ENCODE measurements around the gene C1orf198. TPM values are rescaled to one million over a fixed set of nuclear protein-coding genes. Genes with fewer than 3 reads are reported as not detected.

Gene C1orf198
- total and polyA plus RNA-seq, 2 experiments from 2014 or later, result 54.7 to 67.6 TPM

DNA sequence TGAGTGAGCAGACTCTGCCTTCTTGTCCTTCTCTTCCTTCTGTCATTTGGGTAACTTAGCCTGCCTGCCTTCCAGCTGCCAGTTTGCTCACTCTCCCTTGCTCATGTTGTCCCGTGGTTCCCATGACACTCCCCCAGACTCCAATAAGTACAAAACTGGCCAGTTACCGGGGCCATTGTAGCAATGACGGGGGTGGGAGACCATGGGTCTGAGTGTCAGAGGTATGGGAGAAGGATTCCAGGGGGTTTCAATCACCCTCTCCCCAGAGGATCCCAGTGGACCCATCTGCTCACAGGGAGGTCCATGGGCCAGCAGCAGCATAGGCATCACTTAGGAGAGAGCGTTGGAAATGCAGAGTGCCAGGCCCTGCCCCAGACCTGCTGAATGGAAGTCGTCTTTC, 69.8 kb downstream of the C1orf198 start:
- TF ChIP-seq, protein P1, sequence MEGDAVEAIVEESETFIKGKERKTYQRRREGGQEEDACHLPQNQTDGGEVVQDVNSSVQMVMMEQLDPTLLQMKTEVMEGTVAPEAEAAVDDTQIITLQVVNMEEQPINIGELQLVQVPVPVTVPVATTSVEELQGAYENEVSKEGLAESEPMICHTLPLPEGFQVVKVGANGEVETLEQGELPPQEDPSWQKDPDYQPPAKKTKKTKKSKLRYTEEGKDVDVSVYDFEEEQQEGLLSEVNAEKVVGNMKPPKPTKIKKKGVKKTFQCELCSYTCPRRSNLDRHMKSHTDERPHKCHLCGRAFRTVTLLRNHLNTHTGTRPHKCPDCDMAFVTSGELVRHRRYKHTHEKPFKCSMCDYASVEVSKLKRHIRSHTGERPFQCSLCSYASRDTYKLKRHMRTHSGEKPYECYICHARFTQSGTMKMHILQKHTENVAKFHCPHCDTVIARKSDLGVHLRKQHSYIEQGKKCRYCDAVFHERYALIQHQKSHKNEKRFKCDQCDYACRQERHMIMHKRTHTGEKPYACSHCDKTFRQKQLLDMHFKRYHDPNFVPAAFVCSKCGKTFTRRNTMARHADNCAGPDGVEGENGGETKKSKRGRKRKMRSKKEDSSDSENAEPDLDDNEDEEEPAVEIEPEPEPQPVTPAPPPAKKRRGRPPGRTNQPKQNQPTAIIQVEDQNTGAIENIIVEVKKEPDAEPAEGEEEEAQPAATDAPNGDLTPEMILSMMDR (IDR thresholded peaks at IDR 0.05; ENCODE audit: low read depth, low read length), result no peak
- no peak overlapping the region for H3K4me3 ChIP-seq
- H3K36me3 ChIP-seq, result no peaks in the 10 kb centered on the region
- no peaks in the 10 kb centered on the region for H3K9me3 ChIP-seq (ENCODE audit: low read depth)
- H3K27ac ChIP-seq, result no peak overlapping the region
- no peak for DNase-seq (ENCODE audit: low read depth in 1 of 2, low spot score in 1 of 2)
- H3K27me3 ChIP-seq, result no peaks in the 10 kb centered on the region
- no peaks in the 10 kb centered on the region for H3K4me1 ChIP-seq (ENCODE audit: low read depth)

DNA sequence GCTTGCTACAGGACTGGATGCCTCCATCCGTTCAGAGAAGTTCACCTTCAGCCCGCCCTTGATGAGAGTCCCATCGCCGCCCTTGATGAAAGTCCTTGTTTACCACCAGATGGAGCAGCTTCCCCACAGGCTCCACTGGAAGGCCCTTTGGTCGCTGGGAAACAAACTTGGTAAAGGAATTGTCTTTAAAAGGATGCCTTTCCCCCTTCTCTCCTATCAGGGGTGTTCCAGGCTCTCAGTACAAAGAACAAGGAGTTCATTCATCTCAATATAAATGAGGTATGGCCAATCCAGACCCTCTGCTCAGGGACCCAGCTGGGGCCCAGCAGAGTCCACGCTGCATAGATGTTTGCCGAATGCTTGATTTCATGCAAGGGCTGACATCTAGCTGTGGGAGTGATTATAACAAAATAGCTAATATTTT, 70.4 kb downstream of the C1orf198 start:
- no peak overlapping the region for H3K4me3 ChIP-seq
- no peak overlapping the region for H3K27ac ChIP-seq
- no peaks in the 10 kb centered on the region for H3K9me3 ChIP-seq (ENCODE audit: low read depth)
- H3K4me1 ChIP-seq (ENCODE audit: low read depth), result no peaks in the 10 kb centered on the region
- no peaks in the 10 kb centered on the region for H3K27me3 ChIP-seq
- DNase-seq (ENCODE audit: low read depth in 1 of 2, low spot score in 1 of 2), result peak; percentile 86
- TF ChIP-seq, protein P1 (IDR thresholded peaks at IDR 0.05; ENCODE audit: low read depth, low read length), result peak; percentile 83
- no peaks in the 10 kb centered on the region for H3K36me3 ChIP-seq

DNA sequence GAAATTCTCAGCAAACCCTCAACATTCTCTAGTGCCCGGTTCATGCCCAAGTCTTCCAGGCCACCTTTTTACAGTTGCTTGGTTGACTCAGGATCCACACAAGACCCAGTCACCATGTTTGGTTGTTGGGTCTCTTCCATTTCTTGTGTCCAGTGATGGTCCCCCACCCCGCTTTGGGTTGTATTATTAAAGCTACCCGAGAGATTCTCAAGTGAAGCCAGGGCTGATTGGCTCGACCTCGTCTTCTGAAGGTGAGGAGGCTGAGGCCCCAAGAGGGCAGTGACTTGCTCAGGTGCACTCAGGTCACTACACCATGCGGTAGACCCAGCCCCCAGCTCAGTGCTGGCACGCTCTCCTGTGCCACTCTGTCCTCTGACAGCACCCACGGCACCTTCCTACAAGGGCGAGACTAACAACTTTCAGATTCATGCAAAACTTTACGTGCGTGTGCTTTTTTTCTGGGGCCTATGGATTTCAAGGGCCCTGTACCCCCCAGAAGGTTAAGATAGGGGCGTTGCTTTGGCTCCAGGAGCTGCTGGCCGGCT, 70.9 kb downstream of the C1orf198 start:
- Histone ChIP-seq H3K4me3 (no peak overlapping the region), H3K27ac (no peak overlapping the region), H3K36me3 (no peaks in the 10 kb centered on the region), H3K9me3 (ENCODE audit: low read depth) (no peaks in the 10 kb centered on the region), H3K4me1 (ENCODE audit: low read depth) (no peaks in the 10 kb centered on the region), H3K27me3 (no peaks in the 10 kb centered on the region)
- DNase-seq (ENCODE audit: low read depth in 1 of 2, low spot score in 1 of 2), result no peak
- TF ChIP-seq, protein P1 (IDR thresholded peaks at IDR 0.05; ENCODE audit: low read depth, low read length), result no peak

DNA sequence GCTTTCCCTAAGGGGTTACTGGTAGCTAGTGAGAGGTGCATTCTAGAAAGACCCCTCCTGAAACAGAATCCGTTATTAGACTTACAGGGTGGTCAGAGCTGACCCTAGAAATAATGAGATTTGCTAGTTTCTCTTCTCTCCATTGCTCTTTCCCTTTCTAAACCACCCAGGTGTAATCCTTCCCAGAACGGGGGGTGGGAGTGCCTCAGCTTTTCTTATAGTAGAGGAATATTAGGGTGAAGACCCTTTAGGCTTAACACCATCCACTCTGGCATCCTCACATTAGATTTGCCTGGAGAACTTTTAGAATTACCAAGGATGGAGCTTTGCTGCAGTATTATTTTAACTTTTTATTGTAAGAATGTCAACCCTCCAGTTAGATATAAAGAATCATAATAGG, 71.7 kb downstream of the C1orf198 start:
- H3K36me3 ChIP-seq, result no peaks in the 10 kb centered on the region
- H3K27me3 ChIP-seq, result peaks cover 3% of the 10 kb centered on the region
- DNase-seq (ENCODE audit: low read depth in 1 of 2, low spot score in 1 of 2), result no peak

DNA sequence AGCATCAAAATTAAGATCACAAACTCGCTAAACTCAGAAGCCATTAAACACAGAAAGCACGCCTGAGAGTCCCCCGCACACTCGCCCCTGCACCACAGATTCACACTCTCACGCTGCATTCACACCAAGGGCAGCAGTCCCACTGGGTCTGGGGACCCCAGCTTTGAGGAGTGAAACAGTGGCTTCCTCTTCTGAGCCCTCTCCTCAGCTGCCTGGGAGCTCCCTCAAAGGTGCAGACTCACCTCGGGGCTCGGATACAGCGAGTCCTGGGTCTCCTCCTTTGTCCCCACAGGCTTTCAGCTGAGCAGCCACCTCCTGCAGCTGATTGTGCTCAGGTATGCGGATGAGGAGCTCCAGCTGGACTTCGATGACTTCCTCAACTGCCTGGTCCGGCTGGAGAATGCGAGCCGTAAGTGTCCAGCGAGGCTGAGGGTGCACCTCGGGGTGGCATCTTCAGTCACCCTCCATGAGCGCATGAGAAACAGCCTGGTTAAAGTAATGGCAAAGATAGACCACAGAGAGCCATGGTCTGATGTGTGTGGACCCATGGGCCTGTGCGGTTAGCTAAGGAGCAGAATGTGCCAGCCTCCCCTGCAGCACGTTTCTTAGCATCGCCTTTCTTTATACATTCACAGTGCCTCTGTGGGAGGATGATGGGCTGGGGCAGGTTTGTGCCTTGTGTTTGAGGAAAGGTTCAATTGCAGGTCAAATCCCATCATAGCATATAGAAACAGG, 73.3 kb downstream of the C1orf198 start:
- Histone ChIP-seq H3K36me3 (no peaks in the 10 kb centered on the region), H3K27me3 (peaks cover 5% of the 10 kb centered on the region), H3K4me1 (ENCODE audit: low read depth) (no peaks in the 10 kb centered on the region), H3K9me3 (ENCODE audit: low read depth) (no peaks in the 10 kb centered on the region), H3K27ac (no peak overlapping the region), H3K4me3 (no peak overlapping the region)
- DNase-seq (ENCODE audit: low read depth in 1 of 2, low spot score in 1 of 2), result no peak
- TF ChIP-seq, protein P1 (IDR thresholded peaks at IDR 0.05; ENCODE audit: low read depth, low read length), result no peak

More for the DNA sequence above, 71.7 kb downstream of the C1orf198 start:
- H3K4me3 ChIP-seq, result no peak overlapping the region
- H3K27ac ChIP-seq, result no peak overlapping the region
- TF ChIP-seq, protein P1 (IDR thresholded peaks at IDR 0.05; ENCODE audit: low read depth, low read length), result no peak
- no peaks in the 10 kb centered on the region for H3K4me1 ChIP-seq (ENCODE audit: low read depth)
- no peaks in the 10 kb centered on the region for H3K9me3 ChIP-seq (ENCODE audit: low read depth)
